Natural killer cell (primary cell): ENCODE data around the gene LSM3. TPM values are rescaled to one million over a fixed set of nuclear protein-coding genes. Genes with fewer than 3 reads are reported as not detected.

Experiments
- ATAC-seq, 3 donors: fragments of 150-1000 bp in 2 of 3; fragments of 200-7000 bp in 1 of 3; cut with Tn5 transposase; 1 replicate in 1 of 3; 2 replicates in 2 of 3; pipeline ENCODE4 v1.10.0; 2021; ENCODE audit warnings: mild to moderate bottlenecking in 2 of 3, moderate library complexity in 2 of 3
- DNase-seq, 2 donors: peaks; one replicate each; pipeline versions ENCODE4 v3.0.0 to v3.0.0-alpha.2; 2013 to 2021; ENCODE audit warnings: mixed read lengths in 1 of 2
- H3K27ac ChIP-seq: one replicate; pipeline ENCODE4 v1.5.1; 2013; ENCODE audit warnings: mild to moderate bottlenecking, low read length
- H3K27me3 ChIP-seq: one replicate; pipeline ENCODE4 v1.6.1; 2013; ENCODE audit warnings: low read length; ENCODE audit not compliant: control insufficient read depth, insufficient read depth
- H3K36me3 ChIP-seq: one replicate; pipeline ENCODE4 v1.6.1; 2013; ENCODE audit warnings: low read length; ENCODE audit not compliant: control insufficient read depth, insufficient read depth
- H3K4me1 ChIP-seq: one replicate; pipeline ENCODE4 v1.6.1; 2013; ENCODE audit warnings: low read length; ENCODE audit not compliant: control insufficient read depth, insufficient read depth
- H3K4me3 ChIP-seq: one replicate; pipeline ENCODE4 v1.5.1; 2013; ENCODE audit warnings: low read length
- H3K9me3 ChIP-seq: one replicate; pipeline ENCODE4 v1.6.1; 2013; ENCODE audit warnings: low read length; ENCODE audit not compliant: control insufficient read depth, insufficient read depth
- H3K27ac Mint-ChIP-seq, 2 donors: one replicate each; pipeline ENCODE4 v1.8.0; 2022; ENCODE audit warnings: mild to moderate bottlenecking in 2 of 2, mixed read lengths in 2 of 2, moderate library complexity in 1 of 2
- H3K27me3 Mint-ChIP-seq, 2 donors: one replicate each; pipeline ENCODE4 v1.8.0; 2022; ENCODE audit warnings: low read depth in 2 of 2, mixed read lengths in 2 of 2
- H3K36me3 Mint-ChIP-seq: one replicate; pipeline ENCODE4 v1.8.0; 2022; ENCODE audit warnings: mixed read lengths
- H3K4me1 Mint-ChIP-seq, 2 donors: one replicate each; pipeline ENCODE4 v1.8.0; 2022; ENCODE audit warnings: mixed read lengths in 2 of 2
- H3K4me3 Mint-ChIP-seq: one replicate; pipeline ENCODE4 v1.8.0; 2022; ENCODE audit warnings: mild to moderate bottlenecking, moderate library complexity, mixed read lengths
- H3K9me3 Mint-ChIP-seq, 2 donors: one replicate each; pipeline ENCODE4 v1.8.0; 2022; ENCODE audit warnings: mixed read lengths in 2 of 2
- CTCF ChIP-seq: fragments of 200-600 bp; IDR thresholded peaks from one replicate; pipeline ENCODE4 v1.8.0; 2022; ENCODE audit warnings: antibody characterized with exemption
- WGBS: methylation state at CpG from one replicate; pipeline ENCODE4 v1.1.7; 2013; ENCODE audit warnings: missing lambda C conversion rate; ENCODE audit not compliant: insufficient coverage; 5-methylcytosine and 5-hydroxymethylcytosine counted together
- intact Hi-C: fragments of 100-400 bp; cut with micrococcal nuclease; formaldehyde crosslinking; loops from one replicate; pipeline ENCODE4 v1.14.2; 2022
- total RNA-seq, 4 donors: library from RNA; stranded (reverse); fragments of 120-200 nt in 1 of 4; gene quantifications; one replicate each; pipeline versions ENCODE4 v1.2.3 to v1.2.4, GENCODE V29; 2013 to 2022

Gene LSM3
- total RNA-seq, 3 donors from 2014 or later (not counting 1 experiment from before 2014, with no cell fraction given) = 7.6 to 9.1 (median 8.9) TPM

- H3K27ac ChIP-seq = no peak overlapping the region
- Mint-ChIP-seq H3K9me3 (no peaks in the 10 kb centered on the region), H3K4me3 (peak overlapping the region; percentile 57), H3K4me1 (peaks cover 25 to 41% of the 10 kb centered on the region in 2 donors), H3K36me3 (no peaks in the 10 kb centered on the region), H3K27ac (peak overlapping the region; percentile 95 to 100), H3K27me3 (no peaks in the 10 kb centered on the region)
- intact Hi-C loops = loop anchor here (10.0 kb wide), 1 partner anchor 1647 kb away; the partner anchor contains the start of gene ANKRD28
- peaks cover 30% of the 10 kb centered on the region for H3K4me1 ChIP-seq
- no peak for DNase-seq
- H3K36me3 ChIP-seq = peaks cover 40% of the 10 kb centered on the region
- no peak overlapping the region for H3K4me3 ChIP-seq
- WGBS = 96% methylated on average over 12 of the region's 12 CpGs
- H3K9me3 ChIP-seq = no peaks in the 10 kb centered on the region
- no peak for TF ChIP-seq CTCF
- H3K27me3 ChIP-seq = no peaks in the 10 kb centered on the region
- ATAC-seq = no peak
These were observed 31.0 kb upstream of the LSM3 start for GRCh38 chr3:14147617-14148016.

- H3K9me3 ChIP-seq = no peaks in the 10 kb centered on the region
- ATAC-seq (no peak), DNase-seq (no peak)
- Mint-ChIP-seq H3K4me3 (no peak overlapping the region), H3K36me3 (no peaks in the 10 kb centered on the region), H3K27me3 (no peaks in the 10 kb centered on the region), H3K9me3 (no peaks in the 10 kb centered on the region), H3K4me1 (peaks cover 19 to 37% of the 10 kb centered on the region in 2 donors), H3K27ac (peak overlapping the region; percentile 95 to 100)
- no peaks in the 10 kb centered on the region for H3K27me3 ChIP-seq
- intact Hi-C loops = loop anchor here (10.0 kb wide), 1 partner anchor 1646 kb away; the partner anchor contains the start of gene ANKRD28
- H3K36me3 ChIP-seq = peaks cover 41% of the 10 kb centered on the region
- WGBS = 97% methylated on average over 28 of the region's 28 CpGs
- H3K27ac ChIP-seq = no peak overlapping the region
- H3K4me3 ChIP-seq = no peak overlapping the region
- TF ChIP-seq CTCF = no peak
- peaks cover 26% of the 10 kb centered on the region for H3K4me1 ChIP-seq
These were observed 30.3 kb upstream of the LSM3 start for GRCh38 chr3:14148041-14148985.

GRCh38 chr3:14150078-14150477, 28.5 kb upstream of the LSM3 start:
- H3K27ac ChIP-seq = no peak overlapping the region
- H3K9me3 Mint-ChIP-seq = no peaks in the 10 kb centered on the region
- no peaks in the 10 kb centered on the region for H3K27me3 Mint-ChIP-seq
- H3K36me3 Mint-ChIP-seq = no peaks in the 10 kb centered on the region
- peaks cover 53% of the 10 kb centered on the region for H3K36me3 ChIP-seq
- TF ChIP-seq CTCF = no peak
- WGBS = 95% methylated on average over 9 of the region's 9 CpGs
- peaks cover 4 to 21% of the 10 kb centered on the region in 2 donors for H3K4me1 Mint-ChIP-seq
- ATAC-seq (no peak), DNase-seq (no peak)
- no peaks in the 10 kb centered on the region for H3K27me3 ChIP-seq
- H3K27ac Mint-ChIP-seq = peak overlapping the region; percentile 47 to 58
- intact Hi-C loops = no loop called here
- no peaks in the 10 kb centered on the region for H3K9me3 ChIP-seq
- peaks cover 11% of the 10 kb centered on the region for H3K4me1 ChIP-seq
- no peak overlapping the region for H3K4me3 ChIP-seq
- no peak overlapping the region for H3K4me3 Mint-ChIP-seq
